ENCODE results near the gene TUT1. TPM values are rescaled to one million over a fixed set of nuclear protein-coding genes. Genes with fewer than 3 reads are reported as not detected.

The TUT1 gene
- total RNA-seq, 4 donors from 2014 or later = 7.1 to 19.3 (median 8.6) TPM

- H3K9me3 ChIP-seq = no peaks in the 10 kb centered on the region
- peak within 1 kb of the TSS; percentile 95 to 99 for H3K27ac ChIP-seq
- H3K27me3 ChIP-seq = no peaks in the 10 kb centered on the region
- TF ChIP-seq CTCF (IDR thresholded peaks at IDR 0.05) (peak in 1 of 4 experiments; percentile 9), POLR2A (IDR thresholded peaks at IDR 0.05) (peak; percentile 84 to 94)
- no peaks in the 10 kb centered on the region for H3K36me3 ChIP-seq
- intact Hi-C loops (cut with DNase I; ENCODE audit: low total_unique reads) = no loop called here
- H3K4me3 ChIP-seq = peak within 1 kb of the TSS; percentile 79 to 90
- peaks cover 9 to 10% of the 10 kb centered on the region in 2 donors for H3K4me1 ChIP-seq
- peak; percentile 84 to 87 for DNase-seq
These were observed 44.9 kb downstream of the TUT1 start, which contains the start of gene AHNAK for GRCh38 chr11:62546244-62546928. Gene AHNAK, minus strand, starts transcription at chr11:62546806. Its CDS starts 10,708 bp downstream, at chr11:62536098.

GRCh38 chr11:62545437-62546243, 45.7 kb downstream of the TUT1 start:
- intact Hi-C loops (cut with DNase I; ENCODE audit: low total_unique reads) = no loop called here
- Histone ChIP-seq H3K4me1 (peaks cover 6 to 10% of the 10 kb centered on the region in 2 donors), H3K27me3 (no peaks in the 10 kb centered on the region), H3K27ac (peak overlapping the region; percentile 95 to 99), H3K4me3 (peak overlapping the region; percentile 79 to 90), H3K36me3 (no peaks in the 10 kb centered on the region), H3K9me3 (no peaks in the 10 kb centered on the region)
- no peak for TF ChIP-seq CTCF (IDR thresholded peaks at IDR 0.05)
- peak; percentile 28 to 65 for TF ChIP-seq POLR2A (IDR thresholded peaks at IDR 0.05)
- DNase-seq = peak; percentile 96 to 97

GRCh38 chr11:62544581-62545436, 46.5 kb downstream of the TUT1 start:
- intact Hi-C loops (cut with DNase I; ENCODE audit: low total_unique reads) = no loop called here
- Histone ChIP-seq H3K36me3 (no peaks in the 10 kb centered on the region), H3K27ac (peak overlapping the region; percentile 95 to 99), H3K9me3 (no peaks in the 10 kb centered on the region), H3K27me3 (no peaks in the 10 kb centered on the region), H3K4me1 (peaks cover 10 to 16% of the 10 kb centered on the region in 2 donors), H3K4me3 (peak overlapping the region; percentile 79 to 90)
- TF ChIP-seq POLR2A (IDR thresholded peaks at IDR 0.05) = no peak
- no peak for TF ChIP-seq CTCF (IDR thresholded peaks at IDR 0.05)
- no peak for DNase-seq

DNA sequence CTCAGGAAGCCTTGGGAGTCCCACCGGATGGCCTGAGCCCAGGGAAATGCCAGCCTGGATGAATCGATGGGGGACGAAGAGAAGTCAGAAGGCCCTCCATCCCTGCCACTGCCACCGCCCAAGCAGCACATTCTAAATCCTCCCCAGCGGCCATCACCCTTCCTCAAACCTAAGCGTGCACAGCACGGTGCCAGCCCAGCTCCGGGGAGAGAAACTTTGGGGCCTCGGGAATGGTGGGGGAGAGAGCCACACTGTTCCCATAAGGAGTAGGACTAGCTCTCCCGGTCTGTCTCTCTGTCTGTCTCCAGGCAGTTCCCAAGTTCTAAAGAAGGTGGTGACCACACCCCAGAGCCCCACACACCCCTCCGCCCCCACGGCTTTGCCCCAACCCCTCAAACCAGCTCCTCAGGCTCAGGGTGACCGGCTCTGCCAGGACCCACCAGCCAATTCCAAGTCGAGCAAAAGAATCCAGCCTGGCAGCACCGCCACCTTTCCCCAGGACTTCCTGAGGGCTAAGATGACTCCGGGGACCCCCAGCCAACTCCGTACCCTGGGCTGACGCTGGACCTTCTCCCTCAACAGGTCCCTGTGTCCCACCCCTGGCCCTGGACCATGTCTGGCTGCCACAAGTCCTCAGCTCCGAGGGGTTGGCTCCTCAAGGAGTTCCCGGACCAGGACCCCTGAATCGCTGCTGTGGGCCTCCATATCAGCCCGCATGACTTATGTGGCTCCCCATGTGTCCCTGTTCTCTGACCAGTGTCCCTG, 47.5 kb downstream of the TUT1 start:
- H3K9me3 ChIP-seq = no peaks in the 10 kb centered on the region
- H3K4me1 ChIP-seq = peaks cover 14 to 24% of the 10 kb centered on the region in 2 donors
- intact Hi-C loops (cut with DNase I; ENCODE audit: low total_unique reads) = loop anchor here (2.0 kb wide), 1 partner anchor 119 kb away; no protein-coding TSS in a partner anchor
- H3K27me3 ChIP-seq = no peaks in the 10 kb centered on the region
- H3K27ac ChIP-seq = peak overlapping the region; percentile 95 to 99
- no peak for DNase-seq
- TF ChIP-seq CTCF (IDR thresholded peaks at IDR 0.05) (no peak), POLR2A (IDR thresholded peaks at IDR 0.05) (no peak)
- no peaks in the 10 kb centered on the region for H3K36me3 ChIP-seq
- H3K4me3 ChIP-seq = peak overlapping the region; percentile 79 to 90
